HFFc6 (cell line): ENCODE results near the gene EFCAB6. TPM values are rescaled to one million over a fixed set of nuclear protein-coding genes. Genes with fewer than 3 reads are reported as not detected.

ENCODE experiments used
- DNase-seq: peaks from one replicate; pipeline ENCODE4 v3.0.0-alpha.2; 2018
- H3K27ac Mint-ChIP-seq: 2 replicates; pipeline ENCODE4 v1.8.0; 2020; ENCODE audit warnings: mild to moderate bottlenecking, mixed read lengths
- H3K27me3 Mint-ChIP-seq: 2 replicates; pipeline ENCODE4 v1.8.0; 2021; ENCODE audit warnings: mild to moderate bottlenecking, moderate library complexity, mixed read lengths; ENCODE audit not compliant: insufficient read depth
- H3K36me3 Mint-ChIP-seq: 2 replicates; pipeline ENCODE4 v1.8.0; 2021; ENCODE audit warnings: low read depth, mixed read lengths
- H3K4me1 Mint-ChIP-seq: 2 replicates; pipeline ENCODE4 v1.8.0; 2020; ENCODE audit warnings: low read depth, mixed read lengths
- H3K4me3 Mint-ChIP-seq: 2 replicates; pipeline ENCODE4 v1.8.0; 2020; ENCODE audit warnings: mild to moderate bottlenecking, moderate library complexity, mixed read lengths
- H3K9me3 Mint-ChIP-seq: 2 replicates; pipeline ENCODE4 v1.8.0; 2020; ENCODE audit warnings: mild to moderate bottlenecking, mixed read lengths
- CTCF ChIP-seq: fragments of 200-600 bp; sonication (generic); IDR thresholded peaks from 2 replicates; pipeline ENCODE4 v1.5.0; 2021; ENCODE audit warnings: antibody characterized with exemption, mild to moderate bottlenecking
- total RNA-seq, 6 experiments: library from RNA; stranded (reverse); fragmentation: NEBNext Ultra II Directional; extraction: Animal tissue kit (Norgen Biotek cat#: 25700); gene quantifications; 2 replicates in 1 of 6; 3 replicates in 5 of 6; pipeline ENCODE4 v1.2.3, GENCODE V29; 2021

The EFCAB6 gene
- total RNA-seq, 6 experiments from 2014 or later: 0.33 to 0.95 (median 0.64) TPM

GRCh38 chr22:43490311-43490710 lies 321.8 kb downstream of the EFCAB6 start:
- H3K4me1 Mint-ChIP-seq: no peaks in the 10 kb centered on the region
- H3K27me3 Mint-ChIP-seq: peaks cover 4% of the 10 kb centered on the region
- no peak overlapping the region for H3K27ac Mint-ChIP-seq
- peaks cover 59% of the 10 kb centered on the region for H3K9me3 Mint-ChIP-seq
- no peak overlapping the region for H3K4me3 Mint-ChIP-seq
- no peak for DNase-seq
- TF ChIP-seq CTCF: no peak
- H3K36me3 Mint-ChIP-seq: peaks cover 12% of the 10 kb centered on the region

DNA sequence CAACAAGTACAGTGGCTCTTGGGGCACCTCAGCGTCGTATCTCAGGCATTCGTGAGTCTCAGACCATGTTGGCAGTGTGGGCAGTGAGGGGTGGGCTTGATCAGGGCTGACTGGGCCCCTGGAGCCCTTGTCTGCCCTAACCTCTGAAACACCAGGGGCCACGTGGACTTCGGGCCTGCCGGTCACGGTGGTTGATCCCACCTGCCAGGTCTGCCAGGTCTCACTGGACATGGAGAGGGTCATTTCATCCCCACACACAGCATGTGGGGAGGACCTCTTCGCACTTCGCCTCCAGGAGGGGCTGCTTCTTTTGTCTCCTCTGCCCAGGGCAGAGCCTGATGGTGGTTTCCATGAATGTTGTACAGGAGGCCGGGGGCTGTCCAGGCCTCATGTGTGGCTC lies 323.2 kb downstream of the EFCAB6 start:
- Mint-ChIP-seq H3K27me3 (peaks cover 4% of the 10 kb centered on the region), H3K36me3 (peaks cover 7% of the 10 kb centered on the region), H3K4me1 (no peaks in the 10 kb centered on the region), H3K27ac (no peak overlapping the region), H3K4me3 (no peak overlapping the region), H3K9me3 (peaks cover 50% of the 10 kb centered on the region)
- no peak for TF ChIP-seq CTCF
- DNase-seq: no peak

DNA sequence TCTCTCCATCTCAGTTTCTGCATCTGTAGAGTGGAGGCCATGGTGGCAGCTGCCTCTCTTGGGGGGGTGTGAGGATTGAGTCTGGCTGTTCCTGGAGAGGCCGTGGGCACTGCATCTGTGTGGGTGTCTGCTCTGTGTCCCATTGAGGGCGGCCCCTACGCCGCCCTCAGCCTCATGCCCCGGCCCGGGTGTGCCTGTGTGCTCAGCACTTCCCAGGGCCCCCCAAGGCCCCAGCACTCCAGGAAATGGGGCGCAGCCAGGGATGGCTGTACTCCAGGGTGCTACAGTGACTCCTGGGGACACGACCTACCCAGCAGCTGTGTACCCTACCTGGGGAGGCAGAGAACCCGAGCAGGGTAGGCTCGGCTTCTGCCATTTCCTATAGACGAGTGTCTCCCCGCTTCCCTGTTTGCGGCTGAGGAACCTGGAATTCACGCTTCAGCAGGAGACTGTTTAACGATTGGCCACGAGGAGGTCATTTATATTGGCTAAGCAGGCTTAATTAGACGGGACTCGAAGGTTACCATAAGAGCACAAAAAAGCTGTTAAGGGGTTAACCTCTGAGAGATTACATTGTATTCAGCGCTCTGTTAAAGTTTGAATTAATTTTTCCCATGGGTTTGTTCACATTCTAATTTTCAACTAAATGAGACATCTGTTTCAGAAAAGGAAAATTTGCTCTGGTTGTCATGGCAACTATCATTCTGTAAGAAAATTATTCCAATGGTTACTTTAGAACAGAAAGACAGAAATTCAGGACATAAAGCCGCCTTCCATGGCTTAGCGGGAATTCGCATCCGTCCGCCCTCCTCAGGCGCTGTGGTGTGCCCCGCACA lies 323.9 kb downstream of the EFCAB6 start:
- H3K27ac Mint-ChIP-seq: no peak overlapping the region
- no peaks in the 10 kb centered on the region for H3K4me1 Mint-ChIP-seq
- no peak overlapping the region for H3K4me3 Mint-ChIP-seq
- H3K9me3 Mint-ChIP-seq: peaks cover 45% of the 10 kb centered on the region
- no peak for TF ChIP-seq CTCF
- H3K27me3 Mint-ChIP-seq: peaks cover 4% of the 10 kb centered on the region
- DNase-seq: no peak
- H3K36me3 Mint-ChIP-seq: peaks cover 7% of the 10 kb centered on the region

DNA sequence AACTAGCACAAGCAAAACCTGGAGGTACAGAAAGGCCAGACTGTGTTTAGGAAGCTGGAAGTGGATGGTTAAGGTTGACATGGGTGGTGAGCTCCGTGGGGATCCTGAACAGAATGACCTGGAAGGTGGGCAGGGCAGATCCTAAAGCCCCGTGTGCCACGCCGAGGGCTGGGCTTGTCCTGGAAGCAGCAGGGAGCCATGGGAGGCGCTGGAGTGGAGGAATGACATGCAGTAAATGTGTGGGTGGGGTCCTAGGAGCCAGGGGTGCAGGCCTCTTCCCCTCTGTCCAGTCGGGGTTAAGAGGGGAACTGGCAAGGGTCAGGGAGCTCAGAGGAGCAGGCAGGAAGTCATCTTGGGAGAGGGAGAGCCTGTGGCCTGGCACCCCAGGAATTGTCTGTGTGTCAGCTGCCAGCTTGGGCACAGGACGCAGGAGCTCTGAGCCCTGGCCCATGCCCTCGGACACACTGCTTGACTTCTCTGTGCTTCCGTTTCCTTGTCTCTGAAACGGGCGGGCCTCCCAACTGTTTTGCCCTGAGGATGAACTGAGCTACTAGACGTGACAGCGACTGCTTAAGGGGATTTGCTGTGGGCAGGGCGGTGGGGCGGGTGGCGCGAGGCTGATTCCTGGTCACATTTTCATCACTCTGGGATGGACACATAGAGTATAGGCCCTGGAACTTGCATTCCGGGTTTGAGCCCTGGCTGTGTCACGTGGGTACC lies 324.6 kb downstream of the EFCAB6 start:
- H3K27me3 Mint-ChIP-seq: peaks cover 4% of the 10 kb centered on the region
- H3K27ac Mint-ChIP-seq: no peak overlapping the region
- H3K9me3 Mint-ChIP-seq: peaks cover 38% of the 10 kb centered on the region
- H3K4me3 Mint-ChIP-seq: no peak overlapping the region
- no peaks in the 10 kb centered on the region for H3K4me1 Mint-ChIP-seq
- no peak for DNase-seq
- peaks cover 7% of the 10 kb centered on the region for H3K36me3 Mint-ChIP-seq
- TF ChIP-seq CTCF: no peak

GRCh38 chr22:43485502-43486089 lies 326.5 kb downstream of the EFCAB6 start:
- H3K4me3 Mint-ChIP-seq: no peak overlapping the region
- DNase-seq: no peak
- peaks cover 5% of the 10 kb centered on the region for H3K27me3 Mint-ChIP-seq
- no peaks in the 10 kb centered on the region for H3K4me1 Mint-ChIP-seq
- H3K27ac Mint-ChIP-seq: no peak overlapping the region
- no peak for TF ChIP-seq CTCF
- H3K36me3 Mint-ChIP-seq: peaks cover 7% of the 10 kb centered on the region
- peaks cover 38% of the 10 kb centered on the region for H3K9me3 Mint-ChIP-seq
